SU-DHL-6 (cell line): ENCODE results near the gene EXOC3L1.

ENCODE experiments used
- CTCF ChIP-seq: fragments of 200-600 bp; sonication (generic); IDR thresholded peaks from one replicate; pipeline ENCODE4 v1.5.1; 2017; ENCODE audit warnings: antibody characterized with exemption, mild to moderate bottlenecking, low read length, moderate library complexity; ENCODE audit not compliant: insufficient read depth, poor library complexity, severe bottlenecking
- EZH2phosphoT487 ChIP-seq: fragments of 200-600 bp; sonication (generic), shearing (Covaris generic); conservative IDR thresholded peaks from 2 replicates; pipeline ENCODE4 v1.6.1; 2018; ENCODE audit warnings: mild to moderate bottlenecking, antibody characterized with exemption, low read length, moderate library complexity, mixed read lengths

- TF ChIP-seq CTCF (no peak), EZH2phosphoT487 (no peak)
Observed at GRCh38 chr16:67183627-67184452, 6.1 kb downstream of the EXOC3L1 start, which contains the start of gene MATCAP1.
